K562 treated with DMSO at 1 percent for 48 hours (cell line): ENCODE data around the gene HSP90AA1. TPM values are rescaled to one million over a fixed set of nuclear protein-coding genes. Genes with fewer than 3 reads are reported as not detected.

Experiments used
- total RNA-seq: library from RNA; unstranded; fragments of 300-600 nt; gene quantifications from 2 replicates; pipeline ENCODE4 v1.2.3, GENCODE V29; 2022; ENCODE audit warnings: low replicate concordance; ENCODE audit errors: extremely low read depth

Gene HSP90AA1
- 400 and 561 TPM in 2 replicates for total RNA-seq

GRCh38 chr14:102086972-102087761, at the start of gene HSP90AA1:
Gene HSP90AA1 (minus strand): TSS chr14:102087044. CDS start chr14:102086378, 666 bp downstream.

Other genes starting within 250 kb of the HSP90AA1 start
- not detected in 2 replicates for gene DYNC1H1, start 122.5 kb downstream of the HSP90AA1 start, total RNA-seq
- not detected in 2 replicates for gene WDR20, start 52.9 kb upstream of the HSP90AA1 start, total RNA-seq
- not detected in 2 replicates for gene MOK, start 218.1 kb upstream of the HSP90AA1 start, total RNA-seq
- not detected in 2 replicates for gene ZNF839, start 232.7 kb upstream of the HSP90AA1 start, total RNA-seq